A549 (cell line): ENCODE results near the gene KCNIP4. TPM values are rescaled to one million over a fixed set of nuclear protein-coding genes. Genes with fewer than 3 reads are reported as not detected.

Experiments used
- ATAC-seq, 2 experiments: fragments of 200-7000 bp in 1 of 2; fragments of >200 bp in 1 of 2; cut with Nextera tagmentation in 1 of 2; cut with Tn5 transposase in 1 of 2; 3 replicates each; pipeline versions ENCODE4 v1.8.0 to v1.9.1; 2018 to 2020; ENCODE audit warnings: mild to moderate bottlenecking in 1 of 2, moderate library complexity in 1 of 2
- CTCF ChIA-PET: fragments of 300-600 bp; sonication (Branson Sonifier 250); formaldehyde crosslinking; extraction: SDS; loops from one replicate; lab custom pipeline; 2021; ENCODE audit warnings: antibody characterized with exemption, inconsistent platforms; lab: Yijun Ruan, JAX
- POLR2A ChIA-PET: fragments of 350-600 bp; formaldehyde crosslinking; extraction: SDS; loops from one replicate; lab custom pipeline; 2021; ENCODE audit warnings: antibody characterized with exemption, inconsistent platforms; lab: Yijun Ruan, JAX
- DNase-seq, 2 experiments: peaks; one replicate each; pipeline versions ENCODE4 v3.0.0 to v3.0.0-alpha.2; 2011 to 2016; ENCODE audit warnings: low read depth in 1 of 2, low spot score in 1 of 2
- FAIRE-seq: peaks from 2 replicates; lab custom pipeline; 2011; peaks lifted over from hg19 to GRCh38; lab: Jason Lieb, UNC
- H3K27ac ChIP-seq, 2 experiments: fragments of >200 bp; sonication (Bioruptor Twin); formaldehyde crosslinking; 3 replicates each; pipeline ENCODE4 v1.5.1; 2016 to 2017
- H3K4me1 ChIP-seq: fragments of >200 bp; sonication (Bioruptor Twin); formaldehyde crosslinking; 3 replicates; pipeline ENCODE4 v1.6.1; 2016
- H3K4me2 ChIP-seq: fragments of >200 bp; sonication (Bioruptor Twin); formaldehyde crosslinking; 3 replicates; pipeline ENCODE4 v1.6.1; 2016
- H3K4me3 ChIP-seq: fragments of >200 bp; sonication (Bioruptor Twin); formaldehyde crosslinking; 3 replicates; pipeline ENCODE4 v1.5.1; 2016
- H3K9me3 ChIP-seq: fragments of >200 bp; sonication (Bioruptor Twin); formaldehyde crosslinking; 3 replicates; pipeline ENCODE4 v1.6.1; 2016
- BHLHE40 ChIP-seq: IDR thresholded peaks from 2 replicates; pipeline ENCODE4 v1.6.1; 2012; ENCODE audit warnings: low read depth, low read length, inconsistent platforms
- CBX2 ChIP-seq: fragments of 200-600 bp; sonication (generic); IDR thresholded peaks from 2 replicates; pipeline ENCODE4 v1.6.1; 2016; ENCODE audit warnings: low read depth, mild to moderate bottlenecking, borderline replicate concordance
- CHD4 ChIP-seq: fragments of 200-600 bp; sonication (generic); IDR thresholded peaks from 2 replicates; pipeline ENCODE4 v1.6.1; 2016; ENCODE audit warnings: antibody characterized with exemption, mild to moderate bottlenecking, borderline replicate concordance
- EHF ChIP-seq: fragments of 250-450 bp; sonication (Bioruptor Pico); IDR thresholded peaks from 2 replicates; pipeline ENCODE4 v1.5.0; 2020; ENCODE audit warnings: mild to moderate bottlenecking
- EHMT2 ChIP-seq: fragments of 200-600 bp; sonication (generic); IDR thresholded peaks from 2 replicates; pipeline ENCODE4 v1.6.1; 2016; ENCODE audit warnings: antibody characterized with exemption, low read depth, mild to moderate bottlenecking, moderate library complexity
- ESRRA ChIP-seq: fragments of 150-350 bp; IDR thresholded peaks from 2 replicates; pipeline ENCODE4 v1.6.1; 2014; ENCODE audit warnings: mild to moderate bottlenecking, low read length, borderline replicate concordance
- FOSB ChIP-seq: fragments of 250-450 bp; sonication (Bioruptor Pico); IDR thresholded peaks from 2 replicates; pipeline ENCODE4 v1.5.0; 2020; ENCODE audit warnings: mild to moderate bottlenecking, moderate library complexity
- GATA3 ChIP-seq: IDR thresholded peaks from 2 replicates; pipeline ENCODE4 v1.6.1; 2012; ENCODE audit warnings: borderline replicate concordance
- HDAC2 ChIP-seq: fragments of 200-600 bp; sonication (generic); IDR thresholded peaks from 2 replicates; pipeline ENCODE4 v1.6.1; 2016
- HEYL ChIP-seq: fragments of 250-450 bp; sonication (Bioruptor Pico); IDR thresholded peaks from 2 replicates; pipeline ENCODE4 v1.8.0; 2021; ENCODE audit warnings: mild to moderate bottlenecking, moderate library complexity
- HOXA7 ChIP-seq: fragments of 250-450 bp; sonication (Bioruptor Pico); IDR thresholded peaks from 2 replicates; pipeline ENCODE4 v1.5.0; 2020; ENCODE audit warnings: mild to moderate bottlenecking, moderate library complexity
- HOXB13 ChIP-seq: fragments of 250-450 bp; sonication (Bioruptor Pico); IDR thresholded peaks from 2 replicates; pipeline ENCODE4 v1.5.0; 2020; ENCODE audit warnings: low read depth, mild to moderate bottlenecking, moderate library complexity
- HOXB5 ChIP-seq: fragments of 250-450 bp; sonication (Bioruptor Pico); IDR thresholded peaks from 2 replicates; pipeline ENCODE4 v1.5.0; 2020; ENCODE audit warnings: mild to moderate bottlenecking, moderate library complexity
- KDM1A ChIP-seq: fragments of 200-600 bp; sonication (generic); IDR thresholded peaks from 2 replicates; pipeline ENCODE4 v1.6.1; 2016; ENCODE audit warnings: low read depth, mild to moderate bottlenecking
- MAZ ChIP-seq: fragments of 150-350 bp; IDR thresholded peaks from 2 replicates; pipeline ENCODE4 v1.6.1; 2014; ENCODE audit warnings: antibody characterized with exemption, low read depth, low read length, borderline replicate concordance
- NR3C1 ChIP-seq: fragments of >200 bp; sonication (Bioruptor Twin); formaldehyde crosslinking; IDR thresholded peaks from 3 replicates; pipeline ENCODE4 v1.6.1; 2017
- PHF8 ChIP-seq: fragments of 200-600 bp; sonication (generic); IDR thresholded peaks from 2 replicates; pipeline ENCODE4 v1.6.1; 2016; ENCODE audit warnings: low read depth, mild to moderate bottlenecking, antibody characterized with exemption, moderate library complexity, borderline replicate concordance
- RAD21 ChIP-seq, 2 experiments: fragments of >200 bp in 1 of 2; sonication (Bioruptor Twin) in 1 of 2; formaldehyde crosslinking in 1 of 2; IDR thresholded peaks in 1 of 2; conservative IDR thresholded peaks in 1 of 2; 2 replicates in 1 of 2; 3 replicates in 1 of 2; pipeline ENCODE4 v1.6.1; 2012 to 2018; ENCODE audit warnings: inconsistent platforms in 1 of 2
- RARB ChIP-seq: fragments of 250-450 bp; sonication (Bioruptor Pico); IDR thresholded peaks from 2 replicates; pipeline ENCODE4 v1.8.0; 2021; ENCODE audit warnings: mild to moderate bottlenecking, moderate library complexity
- RCOR1 ChIP-seq: fragments of 150-350 bp; IDR thresholded peaks from 2 replicates; pipeline ENCODE4 v1.6.1; 2014; ENCODE audit warnings: antibody characterized with exemption, low read length, low read depth
- SMC3 ChIP-seq: fragments of >200 bp; sonication (Bioruptor Twin); formaldehyde crosslinking; IDR thresholded peaks from 3 replicates; pipeline ENCODE4 v1.6.1; 2018; ENCODE audit warnings: inconsistent platforms
- SREBF2 ChIP-seq: fragments of 450-650 bp; IDR thresholded peaks from 2 replicates; pipeline ENCODE4 v1.6.1; 2014; ENCODE audit warnings: mild to moderate bottlenecking, moderate library complexity
- WGBS: methylation state at CpG from one replicate; pipeline ENCODE4 v1.1.6; 2017; ENCODE audit errors: missing lambda C conversion rate; 5-methylcytosine and 5-hydroxymethylcytosine counted together
- polyA plus RNA-seq, 4 experiments: library from polyadenylated mRNA; depleted of rRNA in 3 of 4; stranded (reverse); fragments of >200 nt; fragmentation: RNase III in 1 of 4; extraction: RNeasy Plus Mini Kit Qiagen cat#74134 plus additional on column Dnase treatment in 1 of 4; gene quantifications; 2 replicates in 3 of 4; 3 replicates in 1 of 4; pipeline ENCODE4 v1.2.3, GENCODE V29; 2011 to 2017
- TF ChIP-seq, protein P1 (sequence below): fragments of >200 bp; sonication (Bioruptor Twin); formaldehyde crosslinking; IDR thresholded peaks from 2 replicates; pipeline ENCODE4 v1.6.1; 2016
- TF ChIP-seq, protein P2 (sequence below): fragments of >200 bp; sonication (Bioruptor Twin); formaldehyde crosslinking; IDR thresholded peaks from 3 replicates; pipeline ENCODE4 v1.5.1; 2016
- TF ChIP-seq, protein P3 (sequence below): fragments of 250-450 bp; sonication (Bioruptor Pico); IDR thresholded peaks from 2 replicates; pipeline ENCODE4 v1.5.0; 2021; ENCODE audit warnings: mild to moderate bottlenecking, moderate library complexity, borderline replicate concordance

Gene KCNIP4
- polyA plus RNA-seq, 2 of the 4 experiments (the other 2 are of a cell fraction): not detected

DNA sequence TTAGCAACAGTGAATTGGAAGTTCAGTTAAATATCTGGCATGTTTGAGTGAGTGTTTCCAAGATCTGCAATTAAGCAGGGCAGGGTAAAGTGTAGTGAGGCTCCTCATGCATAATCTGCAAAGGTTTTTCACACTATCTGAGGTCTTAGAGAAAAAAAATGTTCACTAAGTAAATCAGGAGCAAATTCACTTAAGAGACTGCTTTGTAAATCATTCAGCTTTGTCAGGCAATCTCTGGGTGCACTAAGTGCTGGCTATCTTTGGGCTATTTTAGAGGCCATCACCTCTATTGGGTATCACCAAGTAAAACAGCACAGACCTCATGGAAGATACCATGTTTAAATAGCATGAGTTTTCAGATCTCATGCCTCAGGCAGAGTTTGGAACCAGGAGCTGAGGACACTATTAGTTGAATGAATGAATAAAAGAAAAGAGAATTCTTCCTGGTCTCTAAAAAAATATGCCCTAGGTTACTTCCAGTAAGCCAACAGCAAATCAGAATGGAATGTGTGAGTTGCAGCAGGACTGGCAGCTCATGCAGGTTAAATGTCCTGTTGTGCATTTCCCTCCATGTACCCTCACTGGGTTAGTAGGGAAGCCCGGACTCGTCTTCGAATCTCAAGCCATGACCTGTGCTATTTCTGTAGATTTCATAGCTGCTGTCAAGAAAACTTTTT, 195.3 kb downstream of the KCNIP4 start:
- DNase-seq: no peak
- no peak overlapping the region for H3K4me2 ChIP-seq
- H3K27ac ChIP-seq: no peak overlapping the region
- no peaks in the 10 kb centered on the region for H3K4me1 ChIP-seq
- whole genome bisulfite sequencing: 0% methylated on average over 3 of the region's 3 CpGs
- TF ChIP-seq ESRRA: no peak
- TF ChIP-seq HOXB13 (CRISPR knock-in tag): no peak
- no peak for TF ChIP-seq RAD21 (conservative IDR thresholded peaks at IDR 0.05 in 1 of 2, IDR thresholded peaks at IDR 0.05 in 1 of 2)
- TF ChIP-seq HEYL (CRISPR knock-in tag): no peak
- no peak for TF ChIP-seq FOSB (CRISPR knock-in tag)
- TF ChIP-seq MAZ: no peak
- no peak for TF ChIP-seq RARB (CRISPR knock-in tag)
- no peak for TF ChIP-seq GATA3
- no peak for TF ChIP-seq EHF
- TF ChIP-seq, protein P1, sequence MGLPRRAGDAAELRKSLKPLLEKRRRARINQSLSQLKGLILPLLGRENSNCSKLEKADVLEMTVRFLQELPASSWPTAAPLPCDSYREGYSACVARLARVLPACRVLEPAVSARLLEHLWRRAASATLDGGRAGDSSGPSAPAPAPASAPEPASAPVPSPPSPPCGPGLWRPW: no peak
- TF ChIP-seq, protein P2, sequence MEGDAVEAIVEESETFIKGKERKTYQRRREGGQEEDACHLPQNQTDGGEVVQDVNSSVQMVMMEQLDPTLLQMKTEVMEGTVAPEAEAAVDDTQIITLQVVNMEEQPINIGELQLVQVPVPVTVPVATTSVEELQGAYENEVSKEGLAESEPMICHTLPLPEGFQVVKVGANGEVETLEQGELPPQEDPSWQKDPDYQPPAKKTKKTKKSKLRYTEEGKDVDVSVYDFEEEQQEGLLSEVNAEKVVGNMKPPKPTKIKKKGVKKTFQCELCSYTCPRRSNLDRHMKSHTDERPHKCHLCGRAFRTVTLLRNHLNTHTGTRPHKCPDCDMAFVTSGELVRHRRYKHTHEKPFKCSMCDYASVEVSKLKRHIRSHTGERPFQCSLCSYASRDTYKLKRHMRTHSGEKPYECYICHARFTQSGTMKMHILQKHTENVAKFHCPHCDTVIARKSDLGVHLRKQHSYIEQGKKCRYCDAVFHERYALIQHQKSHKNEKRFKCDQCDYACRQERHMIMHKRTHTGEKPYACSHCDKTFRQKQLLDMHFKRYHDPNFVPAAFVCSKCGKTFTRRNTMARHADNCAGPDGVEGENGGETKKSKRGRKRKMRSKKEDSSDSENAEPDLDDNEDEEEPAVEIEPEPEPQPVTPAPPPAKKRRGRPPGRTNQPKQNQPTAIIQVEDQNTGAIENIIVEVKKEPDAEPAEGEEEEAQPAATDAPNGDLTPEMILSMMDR: no peak
- TF ChIP-seq BHLHE40: no peak
- TF ChIP-seq SREBF2: no peak
- no peak overlapping the region for H3K4me3 ChIP-seq
- no peaks in the 10 kb centered on the region for H3K9me3 ChIP-seq
- FAIRE-seq: no peak
- ChIA-PET POLR2A (no interaction called here), CTCF (interaction anchor here (2.0 kb wide), 1 partner anchor 12 kb away, joined by 6 read pairs; no protein-coding TSS in a partner anchor)
- no peak for ATAC-seq

DNA sequence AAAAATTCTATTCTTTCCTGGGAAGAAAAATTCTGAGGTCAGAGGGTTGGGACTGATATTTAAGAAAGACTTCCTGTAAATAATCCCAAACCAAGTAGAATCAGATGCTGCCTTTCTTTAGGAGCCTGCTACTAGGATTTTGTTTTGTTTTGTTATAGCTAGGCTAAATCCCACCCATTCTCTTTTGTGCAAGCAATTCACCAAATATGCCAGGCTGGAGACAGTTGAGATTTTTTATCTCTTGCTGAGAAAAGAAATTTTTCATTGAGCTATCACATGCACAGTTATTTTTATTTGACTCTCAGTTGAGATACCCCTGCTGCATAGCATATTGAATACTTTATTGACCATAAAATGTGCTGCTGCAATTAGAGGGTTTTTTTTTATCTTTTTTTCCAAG, 196.0 kb downstream of the KCNIP4 start:
- Histone ChIP-seq H3K4me1 (no peaks in the 10 kb centered on the region), H3K27ac (no peak overlapping the region), H3K4me2 (no peak overlapping the region), H3K4me3 (no peak overlapping the region), H3K9me3 (no peaks in the 10 kb centered on the region)
- ChIA-PET CTCF (interaction anchor here (1.8 kb wide), 1 partner anchor 13 kb away, joined by 7 read pairs; no protein-coding TSS in a partner anchor), POLR2A (no interaction called here)
- DNase-seq: no peak
- TF ChIP-seq SMC3 (no peak), KDM1A (no peak), EHMT2 (no peak), HDAC2 (no peak), HOXA7 (no peak)
- ATAC-seq: no peak
- no peak for FAIRE-seq

DNA sequence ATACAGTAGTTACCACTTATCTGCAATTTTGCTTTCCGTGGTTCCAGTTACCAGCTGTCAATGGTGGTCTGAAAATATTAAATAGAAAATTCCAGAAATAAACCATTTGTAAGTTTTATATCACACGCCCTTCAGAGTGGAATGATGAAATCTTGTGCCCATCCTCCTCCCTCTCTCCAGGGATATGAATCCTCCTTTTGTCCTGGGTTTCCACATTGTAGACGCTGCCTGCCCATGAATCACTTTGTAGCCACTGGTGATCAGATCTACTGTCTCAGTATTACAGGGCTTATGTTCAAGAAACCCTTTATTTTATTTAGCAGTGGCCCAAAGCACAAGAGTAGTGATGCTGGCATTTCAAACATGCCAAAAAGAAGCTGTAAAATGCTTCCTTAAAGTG, 198.6 kb downstream of the KCNIP4 start:
- POLR2A ChIA-PET: no interaction called here
- H3K9me3 ChIP-seq: no peaks in the 10 kb centered on the region

More for the DNA sequence above, 198.6 kb downstream of the KCNIP4 start:
- FAIRE-seq (no peak), DNase-seq (no peak), ATAC-seq (no peak)
- no peak overlapping the region for H3K4me2 ChIP-seq
- TF ChIP-seq ESRRA (no peak), NR3C1 (no peak), CHD4 (no peak), HOXB5 (no peak), RCOR1 (no peak), CBX2 (no peak), PHF8 (no peak), HDAC2 (no peak), BHLHE40 (no peak)
- TF ChIP-seq, protein P3, sequence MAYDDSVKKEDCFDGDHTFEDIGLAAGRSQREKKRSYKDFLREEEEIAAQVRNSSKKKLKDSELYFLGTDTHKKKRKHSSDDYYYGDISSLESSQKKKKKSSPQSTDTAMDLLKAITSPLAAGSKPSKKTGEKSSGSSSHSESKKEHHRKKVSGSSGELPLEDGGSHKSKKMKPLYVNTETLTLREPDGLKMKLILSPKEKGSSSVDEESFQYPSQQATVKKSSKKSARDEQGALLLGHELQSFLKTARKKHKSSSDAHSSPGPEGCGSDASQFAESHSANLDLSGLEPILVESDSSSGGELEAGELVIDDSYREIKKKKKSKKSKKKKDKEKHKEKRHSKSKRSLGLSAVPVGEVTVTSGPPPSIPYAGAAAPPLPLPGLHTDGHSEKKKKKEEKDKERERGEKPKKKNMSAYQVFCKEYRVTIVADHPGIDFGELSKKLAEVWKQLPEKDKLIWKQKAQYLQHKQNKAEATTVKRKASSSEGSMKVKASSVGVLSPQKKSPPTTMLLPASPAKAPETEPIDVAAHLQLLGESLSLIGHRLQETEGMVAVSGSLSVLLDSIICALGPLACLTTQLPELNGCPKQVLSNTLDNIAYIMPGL (CRISPR knock-in tag): no peak
- CTCF ChIA-PET: no interaction called here
- no peaks in the 10 kb centered on the region for H3K4me1 ChIP-seq
- 8% methylated on average over 3 of the region's 3 CpGs for WGBS
- no peak overlapping the region for H3K27ac ChIP-seq
- H3K4me3 ChIP-seq: no peak overlapping the region
